HPDE6-E6E7 (cell line): ENCODE data around the gene CXCL17.

Experiments
- DNase-seq: peaks from one replicate; pipeline ENCODE4 v3.0.0; 2011; ENCODE audit warnings: missing footprints; ENCODE audit errors: extremely low spot score

The CXCL17 gene

GRCh38 chr19:42424345-42424707 is 18.4 kb downstream of the CXCL17 start:
- no peak for DNase-seq

GRCh38 chr19:42423462-42424344 is 19.0 kb downstream of the CXCL17 start:
- peak; percentile 95 for DNase-seq

- DNase-seq = no peak
Measured at GRCh38 chr19:42422901-42423461, 19.8 kb downstream of the CXCL17 start.

- no peak for DNase-seq
Measured at GRCh38 chr19:42422092-42422900, 20.4 kb downstream of the CXCL17 start.

- DNase-seq = peak; percentile 75
Measured at GRCh38 chr19:42421591-42422031, 21.1 kb downstream of the CXCL17 start.

- DNase-seq = no peak
Measured at GRCh38 chr19:42421101-42421500, 21.6 kb downstream of the CXCL17 start.

- peak; percentile 85 for DNase-seq
Measured at GRCh38 chr19:42420055-42420544, 22.6 kb downstream of the CXCL17 start.

- no peak for DNase-seq
Measured at GRCh38 chr19:42419309-42419708, 23.4 kb downstream of the CXCL17 start.

GRCh38 chr19:42412661-42413076 is 30.1 kb downstream of the CXCL17 start:
- DNase-seq = no peak

GRCh38 chr19:42412227-42412626 is 30.5 kb downstream of the CXCL17 start:
- no peak for DNase-seq

GRCh38 chr19:42411581-42412178 is 31.1 kb downstream of the CXCL17 start:
- no peak for DNase-seq

GRCh38 chr19:42410371-42410770 is 32.4 kb downstream of the CXCL17 start:
- DNase-seq = no peak

GRCh38 chr19:42409477-42409876 is 33.3 kb downstream of the CXCL17 start:
- DNase-seq = no peak

GRCh38 chr19:42407816-42408175 is 35.0 kb downstream of the CXCL17 start:
- no peak for DNase-seq

- no peak for DNase-seq
Measured at GRCh38 chr19:42407085-42407815, 35.5 kb downstream of the CXCL17 start.

GRCh38 chr19:42406111-42406510 is 36.6 kb downstream of the CXCL17 start:
- no peak for DNase-seq

- no peak for DNase-seq
Measured at GRCh38 chr19:42403586-42403985, 39.2 kb downstream of the CXCL17 start.

GRCh38 chr19:42402376-42403116 is 40.2 kb downstream of the CXCL17 start:
- DNase-seq = no peak

GRCh38 chr19:42401365-42402303 is 41.1 kb downstream of the CXCL17 start:
- DNase-seq = peak; percentile 69
